OCI-LY1 (cell line): ENCODE results near the gene GNAT1.
"Not testable (repeated sequence)": the region's sequence is repeated elsewhere in the genome, so short reads cannot be mapped to it uniquely, and the experiment has no call there.

ENCODE experiments used
- H2AFZ ChIP-seq: fragments of 200-600 bp; sonication (generic), shearing (Covaris generic); 2 replicates; pipeline ENCODE4 v1.6.0; 2014; ENCODE audit warnings: antibody characterized with exemption, mild to moderate bottlenecking, low read length
- H3F3A ChIP-seq: fragments of 200-600 bp; sonication (generic), shearing (Covaris generic); 2 replicates; pipeline ENCODE4 v1.6.0; 2014; ENCODE audit warnings: mild to moderate bottlenecking, antibody characterized with exemption, low read length, moderate library complexity; ENCODE audit not compliant: insufficient read depth
- H3K27ac ChIP-seq: fragments of 200-600 bp; sonication (generic); 2 replicates; pipeline ENCODE4 v1.5.1; 2014; ENCODE audit warnings: low read length, mixed run types, mild to moderate bottlenecking, low read depth; ENCODE audit not compliant: poor library complexity, severe bottlenecking
- H3K27me3 ChIP-seq: fragments of 200-600 bp; sonication (generic); 2 replicates; pipeline ENCODE4 v1.6.0; 2014; ENCODE audit warnings: antibody characterized with exemption, mild to moderate bottlenecking, low read length, moderate library complexity; ENCODE audit not compliant: insufficient read depth
- H3K36me3 ChIP-seq: fragments of 200-600 bp; sonication (generic); 2 replicates; pipeline ENCODE4 v1.6.1; 2014; ENCODE audit warnings: mild to moderate bottlenecking, antibody characterized with exemption, low read length, moderate library complexity, mixed read lengths; ENCODE audit not compliant: insufficient read depth
- H3K4me1 ChIP-seq: fragments of 200-600 bp; sonication (generic); 2 replicates; pipeline ENCODE4 v1.5.1; 2014; ENCODE audit warnings: mild to moderate bottlenecking, low read length, moderate library complexity; ENCODE audit not compliant: insufficient read depth, severe bottlenecking
- H3K4me2 ChIP-seq: fragments of 200-600 bp; sonication (generic), shearing (Covaris generic); 2 replicates; pipeline ENCODE4 v1.6.1; 2014; ENCODE audit warnings: low read length
- H3K4me3 ChIP-seq: fragments of 200-600 bp; sonication (generic); 2 replicates; pipeline ENCODE4 v1.5.1; 2014; ENCODE audit warnings: low read length, low read depth, mild to moderate bottlenecking, mixed read lengths; ENCODE audit not compliant: poor library complexity, severe bottlenecking
- H3K79me2 ChIP-seq: fragments of 200-600 bp; shearing (Covaris generic); 2 replicates; pipeline ENCODE4 v1.6.1; 2016; ENCODE audit warnings: mixed run types, low read length, mixed read lengths; ENCODE audit not compliant: insufficient read depth
- H3K9ac ChIP-seq: fragments of 200-600 bp; sonication (generic), shearing (Covaris generic); 2 replicates; pipeline ENCODE4 v1.6.1; 2014; ENCODE audit warnings: mild to moderate bottlenecking, low read length, mixed read lengths
- H3K9me2 ChIP-seq: fragments of 200-600 bp; sonication (generic), shearing (Covaris generic); 2 replicates; pipeline ENCODE4 v1.6.1; 2014; ENCODE audit warnings: low read depth, mild to moderate bottlenecking, low read length, mixed read lengths
- H3K9me3 ChIP-seq: fragments of 200-600 bp; shearing (Covaris generic); 2 replicates; pipeline ENCODE4 v1.6.1; 2014; ENCODE audit warnings: low read length, mixed read lengths
- H4K20me1 ChIP-seq: fragments of 200-600 bp; sonication (generic), shearing (Covaris generic); 2 replicates; pipeline ENCODE4 v1.6.0; 2016; ENCODE audit warnings: mild to moderate bottlenecking, low read length; ENCODE audit not compliant: insufficient read depth
- EZH2 ChIP-seq: fragments of 200-600 bp; sonication (generic), shearing (Covaris generic); IDR thresholded peaks from 2 replicates; pipeline ENCODE4 v1.8.0; 2017; ENCODE audit warnings: borderline replicate concordance, mixed run types, mild to moderate bottlenecking, antibody characterized with exemption, low read length, moderate library complexity, mixed read lengths
- TF ChIP-seq, protein P1 (sequence below): fragments of 200-600 bp; sonication (generic), shearing (Covaris generic); IDR thresholded peaks from 2 replicates; pipeline ENCODE4 v1.5.1; 2017; ENCODE audit warnings: mild to moderate bottlenecking, antibody characterized with exemption, low read length, moderate library complexity, mixed read lengths

The GNAT1 gene

DNA sequence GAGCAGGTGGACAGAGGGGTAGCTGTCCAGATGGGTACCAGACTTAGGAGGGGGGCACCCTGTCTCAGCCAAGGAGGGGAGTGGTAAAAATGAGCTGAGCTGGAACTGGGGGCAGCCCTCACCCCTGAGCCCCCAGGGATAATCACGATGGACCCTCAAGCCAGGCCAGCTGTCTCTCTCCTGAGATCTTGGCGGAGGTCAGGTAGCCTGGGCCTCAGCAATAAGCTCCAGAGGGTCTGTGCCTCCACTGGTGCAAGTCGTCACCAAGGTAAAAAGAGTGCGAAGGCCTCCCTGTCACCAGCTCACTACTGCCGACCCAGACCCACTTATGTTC, 18.7 kb downstream of the GNAT1 start:
- Histone ChIP-seq H3K4me2 (no peak overlapping the region), H3K9ac (no peak overlapping the region), H3K27me3 (peaks cover 6% of the 10 kb centered on the region), H3K27ac (no peak overlapping the region), H3K9me3 (no peaks in the 10 kb centered on the region), H2AFZ (no peak overlapping the region), H3K4me3 (no peak overlapping the region), H3K79me2 (no peaks in the 10 kb centered on the region), H3K4me1 (no peaks in the 10 kb centered on the region), H3K36me3 (no peaks in the 10 kb centered on the region), H3F3A (no peaks in the 10 kb centered on the region), H3K9me2 (no peaks in the 10 kb centered on the region), H4K20me1 (no peaks in the 10 kb centered on the region; the same call in 1 of the 2 replicates)
- TF ChIP-seq, protein P1, sequence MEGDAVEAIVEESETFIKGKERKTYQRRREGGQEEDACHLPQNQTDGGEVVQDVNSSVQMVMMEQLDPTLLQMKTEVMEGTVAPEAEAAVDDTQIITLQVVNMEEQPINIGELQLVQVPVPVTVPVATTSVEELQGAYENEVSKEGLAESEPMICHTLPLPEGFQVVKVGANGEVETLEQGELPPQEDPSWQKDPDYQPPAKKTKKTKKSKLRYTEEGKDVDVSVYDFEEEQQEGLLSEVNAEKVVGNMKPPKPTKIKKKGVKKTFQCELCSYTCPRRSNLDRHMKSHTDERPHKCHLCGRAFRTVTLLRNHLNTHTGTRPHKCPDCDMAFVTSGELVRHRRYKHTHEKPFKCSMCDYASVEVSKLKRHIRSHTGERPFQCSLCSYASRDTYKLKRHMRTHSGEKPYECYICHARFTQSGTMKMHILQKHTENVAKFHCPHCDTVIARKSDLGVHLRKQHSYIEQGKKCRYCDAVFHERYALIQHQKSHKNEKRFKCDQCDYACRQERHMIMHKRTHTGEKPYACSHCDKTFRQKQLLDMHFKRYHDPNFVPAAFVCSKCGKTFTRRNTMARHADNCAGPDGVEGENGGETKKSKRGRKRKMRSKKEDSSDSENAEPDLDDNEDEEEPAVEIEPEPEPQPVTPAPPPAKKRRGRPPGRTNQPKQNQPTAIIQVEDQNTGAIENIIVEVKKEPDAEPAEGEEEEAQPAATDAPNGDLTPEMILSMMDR, result no peak
- TF ChIP-seq EZH2, result no peak

GRCh38 chr3:50210510-50211367, 19.3 kb downstream of the GNAT1 start:
- no peak overlapping the region for H3K4me3 ChIP-seq
- H3K27me3 ChIP-seq, result peaks cover 6% of the 10 kb centered on the region
- H3K9me3 ChIP-seq, result no peaks in the 10 kb centered on the region
- H3K36me3 ChIP-seq, result no peaks in the 10 kb centered on the region
- H3K9me2 ChIP-seq, result no peaks in the 10 kb centered on the region
- H4K20me1 ChIP-seq, result no peaks in the 10 kb centered on the region; the same call in 1 of the 2 replicates
- H3K9ac ChIP-seq, result no peak overlapping the region
- no peaks in the 10 kb centered on the region for H3K79me2 ChIP-seq
- H3K4me2 ChIP-seq, result no peak overlapping the region
- no peak overlapping the region for H2AFZ ChIP-seq
- no peaks in the 10 kb centered on the region for H3F3A ChIP-seq
- H3K4me1 ChIP-seq, result no peaks in the 10 kb centered on the region
- TF ChIP-seq EZH2, result no peak
- TF ChIP-seq, protein P1, result no peak
- no peak overlapping the region for H3K27ac ChIP-seq

GRCh38 chr3:50211368-50211717, 19.9 kb downstream of the GNAT1 start:
- H4K20me1 ChIP-seq, H3K79me2 ChIP-seq, H3K27ac ChIP-seq, H3F3A ChIP-seq, H3K4me2 ChIP-seq, H3K36me3 ChIP-seq, H3K4me3 ChIP-seq, H2AFZ ChIP-seq, H3K27me3 ChIP-seq, H3K9me3 ChIP-seq, H3K9ac ChIP-seq, H3K4me1 ChIP-seq, H3K9me2 ChIP-seq: not testable (repeated sequence)

DNA sequence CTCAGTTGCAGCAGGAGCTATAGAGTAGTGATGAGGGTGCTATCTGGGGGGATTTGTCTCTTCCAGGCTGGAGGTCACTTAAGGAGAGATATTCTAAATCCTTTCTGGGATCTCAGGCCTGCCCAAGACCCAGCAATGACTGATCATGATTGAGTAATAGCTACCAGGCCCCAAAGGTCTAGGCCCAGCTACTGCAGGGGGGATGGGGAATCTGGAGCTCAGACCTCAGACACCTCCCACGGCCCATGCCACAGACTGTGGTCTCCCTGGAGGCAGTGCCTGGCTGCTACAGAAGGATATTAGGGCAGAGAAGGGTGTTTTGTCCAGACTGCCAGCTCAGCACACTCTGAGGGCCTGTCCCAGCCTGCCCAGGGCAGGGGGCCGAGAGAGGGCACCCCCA, 20.5 kb downstream of the GNAT1 start:
- Histone ChIP-seq H4K20me1 (no peaks in the 10 kb centered on the region; the same call in 1 of the 2 replicates), H2AFZ (no peak overlapping the region), H3K9me2 (no peaks in the 10 kb centered on the region), H3K9me3 (no peaks in the 10 kb centered on the region), H3K4me1 (no peaks in the 10 kb centered on the region), H3K4me2 (no peak overlapping the region), H3K36me3 (no peaks in the 10 kb centered on the region), H3K27me3 (peaks cover 11% of the 10 kb centered on the region), H3K27ac (no peak overlapping the region), H3K4me3 (no peak overlapping the region), H3K9ac (no peak overlapping the region), H3K79me2 (no peaks in the 10 kb centered on the region), H3F3A (no peaks in the 10 kb centered on the region)
- no peak for TF ChIP-seq EZH2
- TF ChIP-seq, protein P1, result no peak
